ENCODE measurements around the gene PUSL1.

Gene PUSL1

GRCh38 chr1:1291548-1292441 is 16.6 kb upstream of the PUSL1 start:
- DNase-seq (ENCODE audit: extremely low spot score): peak; percentile 75
- POLR2A ChIA-PET: interaction anchor here (1.0 to 1.5 kb wide), 3 partner anchors 9 to 19 kb away, joined by 3 to 4 read pairs (median 3); partner anchors contain the start of gene UBE2J2
- CTCF ChIA-PET: interaction anchor here (0.6 to 2.4 kb wide), 8 partner anchors 9 to 171 kb away, joined by 3 to 9 read pairs (median 3); no protein-coding TSS in a partner anchor
- TF ChIP-seq HDGF (IDR thresholded peaks at IDR 0.05; ENCODE audit: borderline replicate concordance) (peak; percentile 85; the same call in 1 of the 2 replicates), SP1 (IDR thresholded peaks at IDR 0.05) (no peak)

GRCh38 chr1:1292442-1292779 is 16.0 kb upstream of the PUSL1 start:
- DNase-seq (ENCODE audit: extremely low spot score): no peak
- CTCF ChIA-PET: interaction anchor here (0.6 to 2.4 kb wide), 6 partner anchors 8 to 172 kb away, joined by 3 to 9 read pairs (median 3); no protein-coding TSS in a partner anchor
- TF ChIP-seq FOXK2 (IDR thresholded peaks at IDR 0.05) (no peak), L3MBTL2 (conservative IDR thresholded peaks at IDR 0.05) (no peak), NFRKB (IDR thresholded peaks at IDR 0.05) (no peak), FOXA1 (IDR thresholded peaks at IDR 0.05) (no peak), PKNOX1 (IDR thresholded peaks at IDR 0.05) (no peak), SP1 (IDR thresholded peaks at IDR 0.05) (no peak), LEF1 (IDR thresholded peaks at IDR 0.05; ENCODE audit: borderline replicate concordance) (no peak), HDGF (IDR thresholded peaks at IDR 0.05; ENCODE audit: borderline replicate concordance) (no peak), SUZ12 (IDR thresholded peaks at IDR 0.05) (no peak), FOXM1 (IDR thresholded peaks at IDR 0.05; ENCODE audit: borderline replicate concordance) (no peak), TARDBP (IDR thresholded peaks at IDR 0.05) (no peak), ARNT (IDR thresholded peaks at IDR 0.05) (no peak), CTBP1 (IDR thresholded peaks at IDR 0.05; ENCODE audit: borderline replicate concordance) (no peak), ZNF384 (IDR thresholded peaks at IDR 0.05) (no peak), BHLHE40 (IDR thresholded peaks at IDR 0.05; ENCODE audit: borderline replicate concordance) (no peak), ELF4 (IDR thresholded peaks at IDR 0.05) (no peak)
- POLR2A ChIA-PET: interaction anchor here (1.2 to 1.5 kb wide), 2 partner anchors 9 to 19 kb away, joined by 3 read pairs; partner anchors contain the start of gene UBE2J2

- TF ChIP-seq ARNT (IDR thresholded peaks at IDR 0.05): no peak
- no peak for TF ChIP-seq NFRKB (IDR thresholded peaks at IDR 0.05)
- TF ChIP-seq ZNF384 (IDR thresholded peaks at IDR 0.05): no peak
- ChIA-PET POLR2A (interaction anchor here (1.2 kb wide), 1 partner anchor 20 kb away, joined by 3 read pairs; the partner anchor contains the start of gene UBE2J2), CTCF (interaction anchor here (0.6 to 2.4 kb wide), 2 partner anchors 10 to 171 kb away, joined by 3 to 9 read pairs; no protein-coding TSS in a partner anchor)
- DNase-seq (ENCODE audit: extremely low spot score): no peak
Measured at GRCh38 chr1:1292851-1293250, 15.5 kb upstream of the PUSL1 start.

GRCh38 chr1:1293263-1294249 is 14.8 kb upstream of the PUSL1 start:
- TF ChIP-seq L3MBTL2 (conservative IDR thresholded peaks at IDR 0.05) (no peak), FOXM1 (IDR thresholded peaks at IDR 0.05; ENCODE audit: borderline replicate concordance) (no peak), FOXK2 (IDR thresholded peaks at IDR 0.05) (no peak), ZNF384 (IDR thresholded peaks at IDR 0.05) (no peak), FOXA1 (IDR thresholded peaks at IDR 0.05) (no peak), LEF1 (IDR thresholded peaks at IDR 0.05; ENCODE audit: borderline replicate concordance) (no peak), SP1 (IDR thresholded peaks at IDR 0.05) (no peak), ARNT (IDR thresholded peaks at IDR 0.05) (no peak)
- CTCF ChIA-PET: no interaction called here
- POLR2A ChIA-PET: no interaction called here
- DNase-seq (ENCODE audit: extremely low spot score): no peak

- no peak for TF ChIP-seq ARNT (IDR thresholded peaks at IDR 0.05)
- TF ChIP-seq BHLHE40 (IDR thresholded peaks at IDR 0.05; ENCODE audit: borderline replicate concordance): no peak
- TF ChIP-seq NFRKB (IDR thresholded peaks at IDR 0.05): no peak
- TF ChIP-seq ELF4 (IDR thresholded peaks at IDR 0.05): no peak
- TF ChIP-seq HDGF (IDR thresholded peaks at IDR 0.05; ENCODE audit: borderline replicate concordance): no peak
- no peak for TF ChIP-seq TARDBP (IDR thresholded peaks at IDR 0.05)
- no peak for TF ChIP-seq FOXM1 (IDR thresholded peaks at IDR 0.05; ENCODE audit: borderline replicate concordance)
- no peak for TF ChIP-seq SP1 (IDR thresholded peaks at IDR 0.05)
- TF ChIP-seq FOXK2 (IDR thresholded peaks at IDR 0.05): no peak
- TF ChIP-seq PKNOX1 (IDR thresholded peaks at IDR 0.05): no peak
- TF ChIP-seq FOXA1 (IDR thresholded peaks at IDR 0.05): no peak
- no peak for TF ChIP-seq L3MBTL2 (conservative IDR thresholded peaks at IDR 0.05)
- CTCF ChIA-PET: no interaction called here
- POLR2A ChIA-PET: interaction anchor here (1.0 kb wide), 1 partner anchor 21 kb away, joined by 3 read pairs; the partner anchor contains the start of gene UBE2J2
- no peak for DNase-seq (ENCODE audit: extremely low spot score)
Measured at GRCh38 chr1:1294250-1294890, 14.0 kb upstream of the PUSL1 start.

Measured in HEK293T (cell line).